Vagina (tissue), 2 donors: Measurements from ENCODE around the gene SLC26A11.
"Not testable (repeated sequence)": the region's sequence is repeated elsewhere in the genome, so short reads cannot be mapped to it uniquely, and the experiment has no call there.

Experiments used
- POLR2A ChIP-seq, 2 donors: fragments of 450-650 bp; IDR thresholded peaks; one replicate each; pipeline ENCODE4 v1.6.1; 2017; ENCODE audit warnings: antibody characterized with exemption in 2 of 2, mild to moderate bottlenecking in 2 of 2, moderate library complexity in 2 of 2
- POLR2AphosphoS5 ChIP-seq, 2 donors: sonication (generic); formaldehyde crosslinking; IDR thresholded peaks; one replicate each; pipeline ENCODE4 v1.9.0; 2017; ENCODE audit warnings: antibody characterized with exemption in 2 of 2, mild to moderate bottlenecking in 2 of 2, low read depth in 1 of 2; ENCODE audit not compliant: insufficient read depth in 1 of 2
- TF ChIP-seq, protein P1 (sequence below), 3 experiments: fragments of 450-650 bp in 2 of 3; fragments of 200-600 bp in 1 of 3; sonication (generic) in 1 of 3; IDR thresholded peaks; one replicate each; pipeline ENCODE4 v1.5.1; 2017 to 2019; ENCODE audit warnings: antibody characterized with exemption in 3 of 3, mild to moderate bottlenecking in 2 of 3, moderate library complexity in 2 of 3

DNA sequence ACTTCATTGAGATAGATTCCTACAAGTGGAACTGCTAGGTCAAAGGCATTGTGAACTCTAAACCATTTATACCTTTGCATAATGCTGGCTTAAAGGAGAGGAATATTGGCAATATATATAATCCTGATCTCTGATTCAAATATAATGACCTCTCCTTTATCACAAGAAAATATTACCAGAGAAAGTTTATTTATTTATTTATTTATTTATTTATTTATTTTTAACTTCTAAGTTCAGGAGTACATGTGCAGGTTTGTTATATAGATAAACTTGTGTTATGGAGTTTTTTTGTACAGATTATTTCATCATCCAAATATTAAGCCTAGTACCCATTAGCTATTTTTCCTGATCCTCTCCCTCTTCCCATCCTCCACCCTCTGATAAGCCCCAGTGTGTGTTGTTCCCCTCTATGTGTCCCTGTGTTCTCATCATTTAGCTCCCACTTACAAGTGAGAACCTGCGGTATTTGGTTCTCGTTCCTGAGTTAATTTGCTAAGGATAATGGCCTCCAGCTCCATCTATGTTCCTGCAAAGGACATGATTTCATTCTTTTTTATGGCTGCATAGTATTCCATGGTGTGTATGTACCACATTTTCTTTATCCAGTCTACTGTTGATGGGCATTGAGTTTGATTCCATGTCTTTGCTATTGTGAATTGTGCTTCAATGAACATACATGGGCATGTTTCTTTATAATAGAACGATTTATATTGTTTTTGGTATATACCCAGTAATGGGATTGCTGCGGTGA lies 79.3 kb downstream of the SLC26A11 start:
- TF ChIP-seq, protein P1, sequence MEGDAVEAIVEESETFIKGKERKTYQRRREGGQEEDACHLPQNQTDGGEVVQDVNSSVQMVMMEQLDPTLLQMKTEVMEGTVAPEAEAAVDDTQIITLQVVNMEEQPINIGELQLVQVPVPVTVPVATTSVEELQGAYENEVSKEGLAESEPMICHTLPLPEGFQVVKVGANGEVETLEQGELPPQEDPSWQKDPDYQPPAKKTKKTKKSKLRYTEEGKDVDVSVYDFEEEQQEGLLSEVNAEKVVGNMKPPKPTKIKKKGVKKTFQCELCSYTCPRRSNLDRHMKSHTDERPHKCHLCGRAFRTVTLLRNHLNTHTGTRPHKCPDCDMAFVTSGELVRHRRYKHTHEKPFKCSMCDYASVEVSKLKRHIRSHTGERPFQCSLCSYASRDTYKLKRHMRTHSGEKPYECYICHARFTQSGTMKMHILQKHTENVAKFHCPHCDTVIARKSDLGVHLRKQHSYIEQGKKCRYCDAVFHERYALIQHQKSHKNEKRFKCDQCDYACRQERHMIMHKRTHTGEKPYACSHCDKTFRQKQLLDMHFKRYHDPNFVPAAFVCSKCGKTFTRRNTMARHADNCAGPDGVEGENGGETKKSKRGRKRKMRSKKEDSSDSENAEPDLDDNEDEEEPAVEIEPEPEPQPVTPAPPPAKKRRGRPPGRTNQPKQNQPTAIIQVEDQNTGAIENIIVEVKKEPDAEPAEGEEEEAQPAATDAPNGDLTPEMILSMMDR (IDR thresholded peaks at IDR 0.05): not testable (repeated sequence)
- TF ChIP-seq POLR2A (IDR thresholded peaks at IDR 0.05); POLR2AphosphoS5 (IDR thresholded peaks at IDR 0.05; ENCODE audit: insufficient read depth in 1 of 2, low read depth in 1 of 2): not testable (repeated sequence)
